Omental fat pad (tissue), 4 donors: ENCODE measurements around the gene CREB5. TPM values are rescaled to one million over a fixed set of nuclear protein-coding genes. Genes with fewer than 3 reads are reported as not detected.
A peak's percentile ranks its signal among the peaks of the same experiment; 100 is the strongest.

Experiments
- ATAC-seq: fragments of 150-250 bp; one replicate; pipeline ENCODE4 v1.9.1; 2016; ENCODE audit warnings: mild to moderate bottlenecking, moderate library complexity; ENCODE audit not compliant: low FRiP score
- DNase-seq: peaks from one replicate; pipeline ENCODE4 v3.0.0-alpha.2; 2019; ENCODE audit warnings: low spot score
- CTCF ChIP-seq, 3 donors: fragments of 450-650 bp; IDR thresholded peaks; one replicate each; pipeline ENCODE4 v1.5.1; 2016 to 2017; ENCODE audit warnings: antibody characterized with exemption in 3 of 3, mild to moderate bottlenecking in 3 of 3, moderate library complexity in 2 of 3
- total RNA-seq, 4 donors: library from RNA; depleted of rRNA; stranded (reverse); fragments of >200 nt; gene quantifications; one replicate each; pipeline ENCODE4 v1.1.0, GENCODE V29; 2016

CREB5 gene
- total RNA-seq, 4 donors from 2014 or later = 27.9 to 87.0 (median 42.9) TPM

GRCh38 chr7:28804990-28805389 lies 392.7 kb downstream of the CREB5 start:
- no peak for DNase-seq
- TF ChIP-seq CTCF (IDR thresholded peaks at IDR 0.05) = no peak
- ATAC-seq = peak; percentile 89

- no peak for ATAC-seq
- TF ChIP-seq CTCF (IDR thresholded peaks at IDR 0.05) = no peak
- DNase-seq = no peak
These were observed 394.5 kb downstream of the CREB5 start for GRCh38 chr7:28806841-28807240.

GRCh38 chr7:28807396-28807994 lies 395.2 kb downstream of the CREB5 start:
- no peak for ATAC-seq
- no peak for DNase-seq
- no peak for TF ChIP-seq CTCF (IDR thresholded peaks at IDR 0.05)

GRCh38 chr7:28808796-28809533 lies 396.6 kb downstream of the CREB5 start:
- DNase-seq = no peak
- ATAC-seq = no peak
- no peak for TF ChIP-seq CTCF (IDR thresholded peaks at IDR 0.05)

GRCh38 chr7:28811008-28811407 lies 398.7 kb downstream of the CREB5 start:
- no peak for TF ChIP-seq CTCF (IDR thresholded peaks at IDR 0.05)
- no peak for ATAC-seq
- DNase-seq = no peak

- no peak for TF ChIP-seq CTCF (IDR thresholded peaks at IDR 0.05)
- ATAC-seq (no peak), DNase-seq (no peak)
These were observed 399.5 kb downstream of the CREB5 start for GRCh38 chr7:28811701-28812430.
